GM06990 (cell line): ENCODE data around the gene CDC42BPB.

ENCODE experiments used
- DNase-seq: peaks from one replicate; pipeline ENCODE4 v3.0.0-alpha.2; 2011; ENCODE audit not compliant: insufficient read length; ENCODE audit errors: extremely low read depth
- H3K27me3 ChIP-seq: replicated peaks from 2 replicates; pipeline ENCODE4 v1.6.0; 2011; ENCODE audit warnings: low read length; ENCODE audit not compliant: control insufficient read depth, insufficient read depth
- H3K36me3 ChIP-seq: 2 replicates; pipeline ENCODE4 v1.5.1; 2011; ENCODE audit warnings: low read length; ENCODE audit not compliant: control insufficient read depth, insufficient read depth
- H3K4me3 ChIP-seq: replicated peaks from 2 replicates; pipeline ENCODE4 v1.5.1; 2011; ENCODE audit warnings: low read depth, mild to moderate bottlenecking, control low read depth, low read length
- CTCF ChIP-seq: IDR thresholded peaks from 2 replicates; pipeline ENCODE4 v1.5.1; 2011; ENCODE audit warnings: low read length, control low read depth, mild to moderate bottlenecking, inconsistent platforms; ENCODE audit not compliant: insufficient read depth, poor library complexity, severe bottlenecking

The CDC42BPB gene

GRCh38 chr14:103074729-103075367 lies 17.5 kb upstream of the CDC42BPB start:
- DNase-seq = peak; percentile 53
- H3K27me3 ChIP-seq = no peaks in the 10 kb centered on the region
- H3K4me3 ChIP-seq = peak overlapping the region; percentile 54
- no peak for TF ChIP-seq CTCF
- no peaks in the 10 kb centered on the region for H3K36me3 ChIP-seq

GRCh38 chr14:103073876-103074728 lies 16.8 kb upstream of the CDC42BPB start:
- H3K27me3 ChIP-seq = no peaks in the 10 kb centered on the region
- no peak for TF ChIP-seq CTCF
- no peak for DNase-seq
- no peak overlapping the region for H3K4me3 ChIP-seq
- no peaks in the 10 kb centered on the region for H3K36me3 ChIP-seq

GRCh38 chr14:103073367-103073875 lies 16.1 kb upstream of the CDC42BPB start:
- Histone ChIP-seq H3K36me3 (no peaks in the 10 kb centered on the region), H3K4me3 (no peak overlapping the region), H3K27me3 (no peaks in the 10 kb centered on the region; the same call in 1 of the 2 replicates)
- TF ChIP-seq CTCF = no peak
- DNase-seq = no peak

GRCh38 chr14:103072595-103073366 lies 15.4 kb upstream of the CDC42BPB start:
- no peaks in the 10 kb centered on the region; the same call in 1 of the 2 replicates for H3K27me3 ChIP-seq
- TF ChIP-seq CTCF = peak; percentile 3
- H3K36me3 ChIP-seq = no peaks in the 10 kb centered on the region
- DNase-seq = no peak
- no peak overlapping the region for H3K4me3 ChIP-seq

- no peak for TF ChIP-seq CTCF
- H3K36me3 ChIP-seq = no peaks in the 10 kb centered on the region
- DNase-seq = no peak
- H3K27me3 ChIP-seq = no peaks in the 10 kb centered on the region; the same call in 1 of the 2 replicates
- H3K4me3 ChIP-seq = no peak overlapping the region
These were observed 14.3 kb upstream of the CDC42BPB start for GRCh38 chr14:103071544-103072251.
